ENCODE measurements around the gene FAM3C.

FAM3C gene

GRCh38 chr7:121410829-121411596 lies 14.9 kb upstream of the FAM3C start:
- DNase-seq = no peak

- DNase-seq = no peak
Measured at GRCh38 chr7:121406944-121407343, 10.8 kb upstream of the FAM3C start.

- no peak for DNase-seq
Measured at GRCh38 chr7:121406461-121406860, 10.4 kb upstream of the FAM3C start.

- no peak for DNase-seq
Measured at GRCh38 chr7:121404348-121404747, 8.2 kb upstream of the FAM3C start.

GRCh38 chr7:121402701-121403100 lies 6.6 kb upstream of the FAM3C start:
- no peak for DNase-seq

- DNase-seq = no peak
Measured at GRCh38 chr7:121401896-121402295, 5.8 kb upstream of the FAM3C start.

GRCh38 chr7:121398246-121398645 lies 2.1 kb upstream of the FAM3C start:
- no peak for DNase-seq

- DNase-seq = no peak
Measured at GRCh38 chr7:121397822-121398221, 1.7 kb upstream of the FAM3C start.

GRCh38 chr7:121397361-121397760 lies 1.3 kb upstream of the FAM3C start:
- no peak for DNase-seq

GRCh38 chr7:121395494-121395960 lies 581 bp downstream of the FAM3C start:
- DNase-seq = peak; percentile 29

GRCh38 chr7:121394709-121395140 lies 1.4 kb downstream of the FAM3C start:
- DNase-seq = no peak

- DNase-seq = no peak
Measured at GRCh38 chr7:121393005-121393366, 3.1 kb downstream of the FAM3C start.

- DNase-seq = no peak
Measured at GRCh38 chr7:121392277-121393004, 3.7 kb downstream of the FAM3C start.

GRCh38 chr7:121391686-121392085 lies 4.4 kb downstream of the FAM3C start:
- no peak for DNase-seq

- no peak for DNase-seq
Measured at GRCh38 chr7:121390617-121391016, 5.5 kb downstream of the FAM3C start.

- DNase-seq = no peak
Measured at GRCh38 chr7:121390109-121390508, 6.0 kb downstream of the FAM3C start.

- DNase-seq = no peak
Measured at GRCh38 chr7:121388950-121389349, 7.2 kb downstream of the FAM3C start.

GRCh38 chr7:121385800-121386179 lies 10.3 kb downstream of the FAM3C start:
- no peak for DNase-seq

- no peak for DNase-seq
Measured at GRCh38 chr7:121385056-121385799, 10.9 kb downstream of the FAM3C start.

GRCh38 chr7:121384265-121384664 lies 11.8 kb downstream of the FAM3C start:
- DNase-seq = no peak

GRCh38 chr7:121383235-121383910 lies 12.7 kb downstream of the FAM3C start:
- DNase-seq = no peak

- no peak for DNase-seq
Measured at GRCh38 chr7:121382473-121382872, 13.6 kb downstream of the FAM3C start.

- no peak for DNase-seq
Measured at GRCh38 chr7:121379930-121380329, 16.2 kb downstream of the FAM3C start.
